Measurements from ENCODE around the gene PHB1. TPM values are rescaled to one million over a fixed set of nuclear protein-coding genes. Genes with fewer than 3 reads are reported as not detected.

The PHB1 gene
- total and polyA plus RNA-seq, 2 of the 8 experiments (the other 6 are each of a cell fraction or from before 2014, with no cell fraction given), result 386 to 597 TPM

DNA sequence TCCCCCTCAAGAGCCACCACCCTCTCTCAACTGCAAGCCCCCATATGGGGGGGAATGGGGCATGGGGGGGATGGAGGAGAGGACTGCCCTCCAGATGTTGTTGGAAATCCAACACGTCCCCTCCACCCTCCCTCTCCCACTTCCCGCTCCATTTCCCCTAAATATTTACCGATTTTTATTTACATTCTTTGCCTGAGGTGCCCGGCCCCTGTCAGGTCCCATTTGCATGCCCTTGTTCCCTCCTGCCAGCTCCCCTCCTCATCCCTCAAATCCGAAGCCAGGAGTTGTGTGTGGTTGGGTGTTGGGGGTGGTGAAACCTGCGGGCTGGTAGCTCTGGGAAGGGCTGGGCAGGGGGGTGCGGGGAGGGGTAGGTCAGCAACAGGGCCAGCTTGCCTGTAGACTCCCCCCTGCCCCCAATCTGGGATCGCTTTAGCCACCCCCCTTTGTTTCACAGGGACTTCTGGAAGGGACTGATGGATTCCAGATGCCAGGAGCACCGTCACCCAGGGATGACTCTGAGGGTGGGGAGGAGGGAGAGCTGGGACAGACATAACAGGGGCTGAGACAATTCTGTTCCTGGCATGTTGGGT, 40.7 kb upstream of the PHB1 start:
- ChIA-PET POLR2A (ENCODE audit: partially characterized antibody) (interaction anchor here (0.6 to 1.2 kb wide), 3 partner anchors 9 to 17 kb away, joined by 3 read pairs; no protein-coding TSS in a partner anchor), CTCF (ENCODE audit: partially characterized antibody) (interaction anchor here (0.5 to 12.0 kb wide), 12 partner anchors 9 to 109 kb away, joined by 3 to 111 read pairs (median 3); no protein-coding TSS in a partner anchor)
- no peaks in the 10 kb centered on the region for H3K36me3 ChIP-seq (ENCODE audit: control insufficient read depth in 2 of 4, insufficient read depth in 4 of 4, low read length in 3 of 4)
- H4K5ac ChIP-seq (ENCODE audit: insufficient read length, low read depth, low read length), result no peak overlapping the region
- H3K56ac ChIP-seq (replicated peaks; ENCODE audit: insufficient read length, low read depth, low read length), result no peak overlapping the region
- H3K4me1 ChIP-seq (replicated peaks in 1 of 4; ENCODE audit: control insufficient read depth in 3 of 4, insufficient read depth in 4 of 4, low read length in 3 of 4), result peaks cover 0 to 21% (median 3%) of the 10 kb centered on the region in 4 experiments; a peak in 4 of 7 replicates
- no peak overlapping the region for H3K27ac ChIP-seq (ENCODE audit: low read depth, low read length)
- H2BK120ac ChIP-seq (replicated peaks; ENCODE audit: low read depth, low read length), result no peak overlapping the region
- H3K27me3 ChIP-seq (replicated peaks in 1 of 4; ENCODE audit: control insufficient read depth in 3 of 4, extremely low read depth in 1 of 4, insufficient read depth in 3 of 4, low read length in 3 of 4), result no peaks in the 10 kb centered on the region
- H3K9me3 ChIP-seq (ENCODE audit: insufficient read depth in 2 of 2, low read depth in 1 of 2, low read length in 1 of 2), result no peaks in the 10 kb centered on the region
- no peak overlapping the region for H3K18ac ChIP-seq (ENCODE audit: extremely low read depth, low read length)
- H3K4ac ChIP-seq (replicated peaks; ENCODE audit: insufficient read length, low read depth, low read length), result no peak overlapping the region
- no peak for DNase-seq (ENCODE audit: low read depth in 1 of 2, low spot score in 2 of 2)
- 0 out of 2 replicates have a peak, but pooled peaks cover 1% of the 10 kb centered on the region for H3K23me2 ChIP-seq (ENCODE audit: low read depth, low read length)
- no peak overlapping the region for H2BK15ac ChIP-seq (ENCODE audit: low read length)
- no peak overlapping the region for H2BK5ac ChIP-seq (ENCODE audit: low read depth, low read length)
- H3K9ac ChIP-seq (replicated peaks in 1 of 4; ENCODE audit: extremely low read depth in 1 of 4, low read depth in 3 of 4, low read length in 3 of 4), result no peak overlapping the region
- no peak overlapping the region for H2BK12ac ChIP-seq (ENCODE audit: low read depth, low read length)
- no peaks in the 10 kb centered on the region; the same call in 1 of the 2 replicates for H3K79me1 ChIP-seq (ENCODE audit: low read depth, low read length)
- FAIRE-seq, result no peak
- 66 to 100% methylated on average over 2 to 7 of the region's 9 CpGs for WGBS, 2 experiments (ENCODE audit: extremely low coverage in 1 of 2, insufficient coverage in 1 of 2, insufficient read length in 1 of 2, insufficient replicate concordance in 2 of 2, low coverage in 1 of 2, low lambda C conversion rate in 2 of 2, missing lambda C conversion rate in 1 of 2)
- no peaks in the 10 kb centered on the region for H3K79me2 ChIP-seq (ENCODE audit: control insufficient read depth in 1 of 2, insufficient read depth in 2 of 2, low read length in 2 of 2)
- H3K4me2 ChIP-seq (ENCODE audit: insufficient read depth in 1 of 2, low read depth in 2 of 2, low read length in 2 of 2), result no peak overlapping the region
- no peak overlapping the region for H3K4me3 ChIP-seq (ENCODE audit: extremely low read depth in 1 of 4, insufficient read depth in 2 of 4, low read depth in 3 of 4, low read length in 4 of 4)
- H2AFZ ChIP-seq (ENCODE audit: low read length), result no peak overlapping the region
- H3K23ac ChIP-seq (ENCODE audit: insufficient read length), result no peak overlapping the region
- no peak overlapping the region for H2BK20ac ChIP-seq (ENCODE audit: low read length)
- H3K14ac ChIP-seq (ENCODE audit: insufficient read length), result no peak overlapping the region
- H2AK5ac ChIP-seq (ENCODE audit: low read depth, low read length), result 0 out of 2 replicates have a peak overlapping the region, but pooled peaks have one; percentile 16
- peaks cover 0 to under 1% of the 10 kb centered on the region in 2 experiments for H4K20me1 ChIP-seq (replicated peaks in 1 of 2; ENCODE audit: control insufficient read depth in 1 of 2, insufficient read depth in 2 of 2, low read length in 2 of 2)
- H4K8ac ChIP-seq (ENCODE audit: extremely low read depth, insufficient read depth, low read length), result no peak overlapping the region
- no peak overlapping the region for H4K91ac ChIP-seq (replicated peaks; ENCODE audit: insufficient read length, low read length)
- TF ChIP-seq POLR2AphosphoS5 (IDR thresholded peaks at IDR 0.05; ENCODE audit: low read depth, low read length) (no peak), NRF1 (IDR thresholded peaks at IDR 0.05; ENCODE audit: low read depth, low read length) (no peak), TAF7 (optimal IDR thresholded peaks at IDR 0.05; ENCODE audit: borderline replicate concordance, low read depth, low read length) (no peak), KDM5A (IDR thresholded peaks at IDR 0.05; ENCODE audit: low read length) (no peak), SAP30 (IDR thresholded peaks at IDR 0.05; ENCODE audit: insufficient read depth, insufficient replicate concordance, low read length) (no peak), SIRT6 (IDR thresholded peaks at IDR 0.05; ENCODE audit: low read length) (no peak), BACH1 (IDR thresholded peaks at IDR 0.05; ENCODE audit: low read length) (no peak), SIN3A (conservative IDR thresholded peaks at IDR 0.05 in 1 of 2, IDR thresholded peaks at IDR 0.05 in 1 of 2; ENCODE audit: low read depth in 1 of 2, low read length in 2 of 2) (no peak), EZH2 (IDR thresholded peaks at IDR 0.05; ENCODE audit: low read depth, low read length, severe bottlenecking) (no peak), JUN (IDR thresholded peaks at IDR 0.05; ENCODE audit: low read depth, low read length) (no peak), HDAC6 (IDR thresholded peaks at IDR 0.05; ENCODE audit: low read depth, low read length) (no peak), SP4 (IDR thresholded peaks at IDR 0.05; ENCODE audit: low read length) (no peak), TAF1 (IDR thresholded peaks at IDR 0.05; ENCODE audit: low read depth, low read length) (no peak), BRCA1 (IDR thresholded peaks at IDR 0.05; ENCODE audit: low read depth, low read length) (no peak)
